GM18870 (cell line): ENCODE measurements around the gene FCHO1.

Source experiments
- ATAC-seq: cut with Tn5 transposase; IDR thresholded peaks from one replicate; pipeline ENCODE4 v1.9.1; 2021; ENCODE audit warnings: moderate library complexity; ENCODE audit not compliant: unreplicated experiment

FCHO1 gene, protein sequence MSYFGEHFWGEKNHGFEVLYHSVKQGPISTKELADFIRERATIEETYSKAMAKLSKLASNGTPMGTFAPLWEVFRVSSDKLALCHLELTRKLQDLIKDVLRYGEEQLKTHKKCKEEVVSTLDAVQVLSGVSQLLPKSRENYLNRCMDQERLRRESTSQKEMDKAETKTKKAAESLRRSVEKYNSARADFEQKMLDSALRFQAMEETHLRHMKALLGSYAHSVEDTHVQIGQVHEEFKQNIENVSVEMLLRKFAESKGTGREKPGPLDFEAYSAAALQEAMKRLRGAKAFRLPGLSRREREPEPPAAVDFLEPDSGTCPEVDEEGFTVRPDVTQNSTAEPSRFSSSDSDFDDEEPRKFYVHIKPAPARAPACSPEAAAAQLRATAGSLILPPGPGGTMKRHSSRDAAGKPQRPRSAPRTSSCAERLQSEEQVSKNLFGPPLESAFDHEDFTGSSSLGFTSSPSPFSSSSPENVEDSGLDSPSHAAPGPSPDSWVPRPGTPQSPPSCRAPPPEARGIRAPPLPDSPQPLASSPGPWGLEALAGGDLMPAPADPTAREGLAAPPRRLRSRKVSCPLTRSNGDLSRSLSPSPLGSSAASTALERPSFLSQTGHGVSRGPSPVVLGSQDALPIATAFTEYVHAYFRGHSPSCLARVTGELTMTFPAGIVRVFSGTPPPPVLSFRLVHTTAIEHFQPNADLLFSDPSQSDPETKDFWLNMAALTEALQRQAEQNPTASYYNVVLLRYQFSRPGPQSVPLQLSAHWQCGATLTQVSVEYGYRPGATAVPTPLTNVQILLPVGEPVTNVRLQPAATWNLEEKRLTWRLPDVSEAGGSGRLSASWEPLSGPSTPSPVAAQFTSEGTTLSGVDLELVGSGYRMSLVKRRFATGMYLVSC

DNA sequence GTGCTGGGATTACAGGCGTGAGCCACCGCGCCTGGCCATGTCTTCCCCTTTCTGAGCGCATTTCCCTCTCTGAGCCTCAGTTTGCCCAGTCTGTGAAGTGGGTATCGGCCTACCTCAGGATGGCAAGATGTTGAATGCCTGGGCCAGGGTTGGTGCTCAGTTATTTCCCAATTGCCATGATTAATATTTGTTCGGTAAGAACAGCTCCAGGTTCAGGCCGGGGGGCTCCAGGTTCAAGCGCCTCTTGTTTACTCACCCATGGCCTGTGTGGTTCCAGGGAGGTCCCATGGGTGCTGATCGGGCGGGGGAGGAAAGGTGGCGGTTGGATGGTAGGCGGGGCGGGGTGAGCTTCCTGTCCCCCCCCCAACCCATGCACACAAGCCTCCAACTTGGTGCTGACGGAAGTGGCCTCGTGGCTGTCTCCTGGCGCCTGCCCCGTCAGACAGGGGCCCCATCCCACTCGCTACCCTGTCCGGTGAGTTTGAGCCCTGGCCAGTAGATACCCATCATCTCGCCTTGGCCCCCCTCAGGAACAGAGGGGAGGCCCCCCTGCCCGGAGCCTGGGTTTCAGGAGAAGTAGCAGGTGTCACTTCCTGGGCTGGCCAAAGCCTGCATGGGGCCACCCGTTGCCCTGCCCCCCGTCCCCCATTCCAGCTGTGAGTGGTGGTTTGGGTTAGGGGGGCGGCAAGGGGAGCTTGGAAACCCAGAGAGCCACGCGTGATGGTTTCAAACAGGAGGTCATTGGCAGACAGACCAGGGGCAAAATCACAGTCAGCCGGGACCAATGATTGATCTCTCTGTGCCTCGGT lies at the start of gene FCHO1:
FCHO1 (plus strand) TSS at position 375 of the 809 bp plus-strand sequence. CDS start 3,688 bp downstream, outside the sequence.
- ATAC-seq, result no peak

DNA sequence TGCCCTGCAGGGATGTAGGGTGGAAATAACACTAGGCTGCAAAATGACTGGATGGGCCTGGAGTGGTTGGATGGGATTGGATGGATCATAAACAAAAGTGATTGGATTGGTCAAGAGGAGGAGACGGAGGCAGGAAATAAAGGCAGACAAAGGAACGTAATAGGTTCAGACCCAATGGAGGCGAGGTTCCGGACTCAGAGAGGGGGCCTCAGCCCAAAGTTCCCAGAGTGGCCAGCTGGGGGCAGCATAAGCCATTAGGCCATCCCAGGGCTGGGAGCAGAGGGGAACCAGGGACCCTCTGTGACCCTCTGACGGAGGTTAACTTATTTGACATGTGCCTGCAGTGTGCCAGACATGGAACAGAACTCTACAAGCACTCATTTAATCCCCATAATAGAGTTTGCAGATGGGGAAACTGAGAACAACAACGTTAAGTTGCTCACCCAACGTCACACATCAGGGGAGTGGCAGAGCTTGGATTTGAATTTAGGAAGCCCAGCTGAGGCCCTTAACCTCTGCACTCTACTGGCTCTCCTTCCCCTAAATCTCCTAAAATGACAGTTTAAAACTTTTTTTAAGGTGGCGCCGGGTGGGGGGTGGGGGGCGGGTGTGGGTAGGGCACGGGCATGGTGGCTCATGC lies 47.3 kb upstream of the FCHO1 start:
- no peak for ATAC-seq

DNA sequence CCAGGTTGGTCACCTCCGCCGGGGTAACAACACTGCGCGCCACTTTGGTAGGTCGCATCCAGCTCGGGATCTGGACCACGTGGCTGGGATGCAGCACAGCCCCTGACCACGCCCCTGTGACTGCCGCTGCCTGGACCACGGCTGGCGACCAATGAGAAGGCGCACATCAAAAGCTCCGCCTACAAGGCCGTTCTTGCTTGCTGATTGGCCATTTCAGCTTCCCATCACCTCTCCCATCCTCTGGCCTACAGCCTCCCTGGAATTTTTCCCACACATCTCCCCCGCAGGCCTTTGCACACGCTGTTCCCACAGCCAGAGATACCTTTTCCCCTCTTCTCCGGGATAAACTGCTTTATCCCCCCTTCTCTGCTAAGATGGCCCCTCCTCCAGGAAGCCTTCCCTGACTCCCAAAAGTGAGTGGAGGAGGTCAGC lies 44.5 kb upstream of the FCHO1 start:
- no peak for ATAC-seq

DNA sequence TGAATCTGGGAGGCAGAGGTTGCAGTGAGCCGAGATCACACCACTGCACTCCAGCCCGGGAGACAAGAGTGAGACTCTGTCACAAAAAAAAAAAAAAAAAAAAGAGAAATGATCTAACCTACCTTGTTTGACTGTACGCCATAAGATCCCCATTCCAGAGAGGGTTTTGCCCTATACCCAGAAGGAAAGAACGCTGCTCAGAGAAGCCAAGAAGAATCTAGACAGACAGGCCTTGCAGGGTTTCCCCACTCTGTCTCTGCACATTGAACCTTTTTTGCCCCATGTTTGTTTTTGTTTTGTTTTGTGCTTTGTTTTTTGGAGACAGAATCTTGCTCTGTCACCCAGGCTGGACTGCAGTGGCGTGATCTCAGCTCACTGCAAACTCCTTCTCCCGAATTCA lies 39.4 kb upstream of the FCHO1 start:
- no peak for ATAC-seq

DNA sequence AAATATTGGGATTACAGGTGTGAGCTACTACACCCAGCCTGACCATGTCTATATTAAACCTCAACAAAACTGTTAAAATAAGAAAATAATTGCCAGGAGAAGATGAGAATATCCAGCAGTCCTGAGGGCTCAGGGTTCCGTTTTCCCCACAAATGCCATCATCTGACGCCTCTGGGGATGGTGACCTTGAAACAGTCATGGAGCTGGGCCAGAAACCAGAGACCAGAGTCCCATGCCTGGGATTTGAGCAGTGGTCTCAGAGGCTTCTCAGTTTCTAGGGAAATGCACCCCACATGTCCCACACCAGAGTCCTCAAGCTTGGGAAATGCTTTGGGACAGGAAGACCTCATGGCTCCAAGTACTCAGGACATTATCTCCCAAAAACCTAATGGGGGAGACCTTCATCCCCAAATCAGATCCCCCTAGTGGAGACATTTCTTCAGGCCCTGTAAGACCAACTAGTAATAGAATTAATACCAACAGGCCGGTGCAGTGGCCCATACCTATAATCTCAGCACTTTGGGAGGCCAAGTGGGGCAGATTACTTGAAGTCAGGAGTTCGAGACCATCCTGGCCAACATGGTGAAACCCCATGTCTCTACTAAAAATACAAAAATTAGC lies 34.9 kb upstream of the FCHO1 start:
- ATAC-seq, result no peak

DNA sequence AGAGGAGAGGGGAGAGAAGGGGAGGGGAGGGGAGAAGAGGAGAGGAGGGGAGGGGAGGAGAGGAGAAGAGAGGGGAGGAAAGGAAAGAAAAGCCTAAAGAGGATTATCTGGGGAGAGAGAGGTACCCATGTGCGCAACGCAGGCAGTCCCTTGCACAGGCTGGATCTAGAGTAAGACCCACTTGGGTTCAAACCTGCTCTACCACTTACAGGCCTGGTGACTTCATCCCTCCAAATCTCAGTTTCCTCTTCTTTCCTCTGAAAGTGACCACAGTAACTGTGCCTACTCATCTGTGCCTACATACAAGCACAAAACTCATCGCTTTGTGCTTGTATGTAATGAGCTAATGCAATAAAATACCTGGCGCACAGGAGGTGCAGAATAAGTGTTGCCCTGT lies 32.7 kb upstream of the FCHO1 start:
- ATAC-seq, result no peak

DNA sequence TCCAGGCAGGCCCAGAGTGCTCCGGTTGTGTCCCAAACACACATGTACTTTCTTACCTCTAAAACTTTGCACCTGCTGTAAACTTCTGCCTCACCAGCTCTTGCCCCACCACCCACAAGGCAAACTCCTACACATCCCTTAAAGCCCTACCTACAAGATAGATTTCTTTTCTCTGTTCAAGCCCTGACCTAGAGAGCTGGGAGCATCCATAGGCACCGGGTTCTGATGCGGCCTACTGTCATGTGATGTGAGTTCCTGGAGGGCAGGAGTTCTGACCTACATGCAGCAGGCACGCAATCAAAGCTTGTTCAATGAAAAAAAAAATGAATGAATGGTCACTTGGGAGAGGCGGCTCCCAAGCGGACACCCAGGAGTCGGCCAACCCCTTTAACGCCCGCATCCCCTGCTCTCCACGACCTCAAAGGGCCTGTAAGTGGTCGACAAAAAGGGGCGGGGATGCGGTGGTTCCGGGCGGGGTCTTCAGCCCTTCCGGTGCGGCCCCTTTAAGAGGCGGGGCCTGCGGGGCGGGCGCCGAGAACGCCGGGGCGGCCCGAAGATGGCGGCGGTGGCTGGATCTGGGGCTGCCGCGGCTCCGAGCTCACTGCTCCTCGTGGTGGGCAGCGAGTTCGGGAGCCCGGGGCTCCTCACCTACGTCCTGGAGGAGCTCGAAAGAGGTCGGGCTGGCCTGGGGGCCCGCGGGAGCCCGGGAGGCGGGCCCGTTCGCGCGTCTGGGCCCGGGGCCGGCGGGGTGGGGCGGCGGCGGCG lies 32.1 kb upstream of the FCHO1 start, which contains the start of gene MAP1S:
MAP1S (plus strand) TSS at position 534 of the 765 bp plus-strand sequence; CDS start at position 557, 23 bp downstream.
- no peak for ATAC-seq

DNA sequence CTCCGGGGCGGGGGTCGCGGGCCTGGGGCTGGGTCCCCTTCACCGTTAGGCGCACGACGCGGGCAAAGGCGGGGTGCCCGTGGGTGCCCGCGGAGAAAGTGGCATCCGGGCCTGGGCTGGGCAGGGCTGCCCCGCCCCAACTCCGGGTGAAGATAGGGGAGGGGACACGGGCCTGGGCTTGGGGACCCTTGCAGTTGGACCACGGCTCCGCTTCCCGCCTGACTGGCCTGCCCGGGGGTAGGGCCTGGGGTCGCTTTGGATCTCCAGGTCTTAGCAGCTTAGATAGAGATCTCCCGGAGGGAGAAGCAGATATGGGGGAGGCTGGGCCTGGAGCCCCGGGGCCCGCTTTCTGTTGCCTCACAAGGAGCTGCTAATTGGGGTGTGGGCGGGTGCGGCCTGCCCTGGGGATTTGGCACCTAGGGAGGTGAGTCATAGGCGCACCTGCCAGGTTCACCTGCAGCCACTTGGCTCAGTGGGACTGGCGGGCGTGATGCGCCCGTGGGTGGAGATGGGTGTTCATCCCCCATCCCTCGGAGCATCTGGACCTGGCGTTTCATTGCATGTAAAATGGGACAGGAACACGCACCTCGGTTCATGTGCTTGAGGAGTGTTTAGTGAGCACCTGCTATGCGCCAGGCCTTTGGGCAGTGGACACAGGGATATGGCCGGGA lies 31.4 kb upstream of the FCHO1 start:
- ATAC-seq, result no peak

DNA sequence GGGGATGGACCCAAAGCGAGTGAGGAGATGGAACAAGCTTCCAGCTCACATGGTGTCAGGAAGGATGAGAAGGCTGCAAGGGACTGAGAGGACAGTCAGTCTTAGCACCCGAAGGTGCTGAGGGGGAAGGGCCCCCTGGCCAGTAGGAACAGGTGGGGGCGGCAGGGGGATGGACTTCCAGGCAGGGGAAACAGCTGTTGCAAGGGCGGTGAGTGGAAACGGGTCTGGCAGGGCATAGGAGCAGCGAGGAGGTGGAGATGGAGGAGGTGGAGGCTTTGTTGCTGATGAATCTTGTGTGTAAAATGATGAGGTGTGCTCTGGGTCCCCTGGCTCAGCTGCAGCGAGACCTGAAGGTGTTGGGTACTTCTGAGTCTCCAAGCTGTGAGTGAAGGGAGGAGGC lies 30.8 kb upstream of the FCHO1 start:
- no peak for ATAC-seq

DNA sequence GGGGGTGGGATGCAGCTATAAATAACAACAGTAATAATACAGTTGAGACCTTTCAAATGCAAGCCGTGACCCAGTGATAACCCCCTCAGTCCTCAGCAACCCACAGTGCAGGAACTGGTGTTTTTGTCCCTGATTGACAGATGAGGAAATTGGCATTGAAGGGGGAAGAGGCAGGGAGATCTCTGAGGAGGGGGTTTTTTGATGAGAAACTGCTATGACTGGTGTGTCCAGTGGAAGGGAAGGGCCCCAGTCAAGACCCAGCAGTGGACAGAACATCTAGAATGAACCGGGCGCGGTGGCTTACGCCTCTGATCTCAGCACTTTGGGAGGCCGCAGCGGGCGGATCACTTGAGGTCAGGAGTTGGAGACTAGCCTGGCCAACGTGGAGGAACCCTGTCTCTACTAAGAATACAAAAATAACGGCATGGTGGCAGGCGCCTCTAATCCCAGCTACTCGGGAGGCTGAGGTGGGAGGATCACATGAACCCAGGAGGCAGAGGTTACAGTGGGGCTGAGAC lies 30.1 kb upstream of the FCHO1 start:
- no peak for ATAC-seq

DNA sequence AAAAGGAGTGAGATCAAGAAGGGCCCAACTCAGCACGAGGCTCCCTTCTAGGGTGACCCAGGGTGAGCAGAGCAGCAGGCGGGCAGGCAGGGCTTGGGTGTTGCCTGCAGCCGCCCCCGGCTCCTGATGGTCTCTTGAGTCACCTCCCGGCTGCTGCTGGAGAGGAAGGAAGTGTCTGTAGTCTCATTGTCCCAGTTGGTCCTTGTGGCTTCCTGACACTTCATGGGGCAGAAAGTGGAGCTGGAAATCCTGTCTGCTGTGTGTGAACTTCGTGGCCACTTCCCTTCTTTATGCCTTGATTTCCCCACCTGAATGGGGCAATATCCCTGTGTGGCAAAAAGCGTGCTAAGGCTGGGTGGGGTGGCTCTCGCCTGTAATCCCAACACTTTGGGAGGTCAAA lies 29.5 kb upstream of the FCHO1 start:
- ATAC-seq, result no peak

DNA sequence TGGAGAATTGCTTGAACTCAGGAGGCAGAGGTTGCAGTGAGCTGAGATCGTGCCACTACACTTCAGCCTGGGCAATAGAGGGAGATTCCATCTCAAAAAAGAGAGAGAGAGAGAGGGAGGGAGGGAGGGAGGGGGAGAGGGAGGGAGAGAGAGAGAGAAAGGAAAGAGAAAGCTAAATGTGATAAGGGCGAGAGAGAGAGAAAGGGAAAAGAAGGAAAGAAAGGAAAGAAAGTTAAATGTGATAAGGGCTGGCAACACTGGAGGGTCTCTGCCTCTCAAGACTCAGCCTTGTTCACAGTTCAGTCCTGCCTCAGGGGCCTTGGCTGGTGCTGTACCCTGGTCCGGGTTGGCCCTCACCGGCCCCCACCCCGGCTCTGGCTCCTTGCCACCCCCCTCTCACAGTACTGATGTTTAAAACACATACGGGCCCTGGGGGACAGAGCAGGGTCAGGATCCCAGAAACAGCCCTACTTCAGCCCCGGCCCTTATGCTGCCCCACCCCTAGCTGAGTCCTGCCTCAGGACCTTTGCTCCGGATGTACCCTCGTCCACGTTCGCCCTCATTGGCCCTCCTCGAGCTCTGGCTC lies 28.5 kb upstream of the FCHO1 start:
- ATAC-seq, result no peak

DNA sequence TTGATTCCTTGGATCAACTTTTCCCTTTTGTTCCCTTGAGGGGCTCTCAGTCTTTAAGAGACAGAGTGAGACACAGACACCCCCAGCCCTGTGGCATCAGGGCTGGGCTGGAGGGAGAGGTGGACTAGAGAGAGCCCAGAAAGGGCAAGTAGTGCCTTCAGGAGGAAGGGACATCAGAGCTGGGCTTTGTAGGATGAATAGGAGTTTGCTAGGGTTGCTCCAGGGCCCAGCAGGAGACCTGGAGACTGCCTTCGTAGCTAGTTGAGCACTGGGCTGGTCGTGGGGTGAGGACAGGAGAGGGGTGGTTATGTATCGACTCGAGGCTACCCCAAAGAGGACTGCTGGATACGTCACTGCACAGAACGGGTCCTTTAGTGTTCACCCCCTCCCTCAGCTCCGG lies 26.6 kb upstream of the FCHO1 start:
- no peak for ATAC-seq

DNA sequence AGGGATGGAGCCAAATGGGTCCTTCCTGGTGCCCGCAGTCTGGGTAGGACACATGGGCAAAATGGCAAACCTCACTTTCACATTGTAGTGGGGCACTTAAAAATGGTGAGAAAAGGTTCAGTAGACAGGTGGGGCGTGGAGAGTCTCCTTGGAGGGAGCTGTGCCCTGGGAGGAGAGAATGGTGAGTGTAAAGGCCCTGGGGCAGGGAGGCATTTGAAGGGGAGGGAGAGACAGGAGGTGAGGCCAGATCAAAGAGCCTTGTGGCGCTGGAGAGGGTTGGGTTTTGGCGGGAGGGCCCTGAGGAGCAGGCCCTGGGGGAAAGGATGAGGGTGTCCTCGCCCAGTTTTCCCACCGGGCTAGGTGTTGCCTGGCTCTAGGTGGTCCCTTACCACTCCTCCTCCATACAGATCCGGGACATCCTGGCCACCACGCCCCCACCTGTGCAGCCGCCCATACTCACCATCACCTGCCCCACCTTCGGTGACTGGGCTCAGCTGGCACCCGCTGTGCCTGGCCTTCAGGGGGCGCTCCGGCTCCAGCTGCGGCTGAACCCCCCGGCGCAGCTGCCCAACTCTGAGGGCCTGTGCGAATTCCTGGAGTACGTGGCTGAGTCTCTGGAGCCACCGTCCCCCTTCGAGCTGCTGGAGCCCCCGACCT lies 25.7 kb upstream of the FCHO1 start:
- ATAC-seq, result no peak

DNA sequence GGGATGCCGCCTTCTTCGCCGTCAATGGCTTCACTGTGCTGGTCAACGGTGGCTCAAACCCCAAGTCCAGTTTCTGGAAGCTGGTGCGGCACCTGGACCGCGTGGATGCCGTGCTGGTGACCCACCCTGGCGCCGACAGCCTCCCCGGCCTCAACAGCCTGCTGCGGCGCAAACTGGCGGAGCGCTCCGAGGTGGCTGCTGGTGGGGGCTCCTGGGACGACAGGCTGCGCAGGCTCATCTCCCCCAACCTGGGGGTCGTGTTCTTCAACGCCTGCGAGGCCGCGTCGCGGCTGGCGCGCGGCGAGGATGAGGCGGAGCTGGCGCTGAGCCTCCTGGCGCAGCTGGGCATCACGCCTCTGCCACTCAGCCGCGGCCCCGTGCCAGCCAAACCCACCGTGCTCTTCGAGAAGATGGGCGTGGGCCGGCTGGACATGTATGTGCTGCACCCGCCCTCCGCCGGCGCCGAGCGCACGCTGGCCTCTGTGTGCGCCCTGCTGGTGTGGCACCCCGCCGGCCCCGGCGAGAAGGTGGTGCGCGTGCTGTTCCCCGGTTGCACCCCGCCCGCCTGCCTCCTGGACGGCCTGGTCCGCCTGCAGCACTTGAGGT lies 25.0 kb upstream of the FCHO1 start:
- ATAC-seq, result no peak

DNA sequence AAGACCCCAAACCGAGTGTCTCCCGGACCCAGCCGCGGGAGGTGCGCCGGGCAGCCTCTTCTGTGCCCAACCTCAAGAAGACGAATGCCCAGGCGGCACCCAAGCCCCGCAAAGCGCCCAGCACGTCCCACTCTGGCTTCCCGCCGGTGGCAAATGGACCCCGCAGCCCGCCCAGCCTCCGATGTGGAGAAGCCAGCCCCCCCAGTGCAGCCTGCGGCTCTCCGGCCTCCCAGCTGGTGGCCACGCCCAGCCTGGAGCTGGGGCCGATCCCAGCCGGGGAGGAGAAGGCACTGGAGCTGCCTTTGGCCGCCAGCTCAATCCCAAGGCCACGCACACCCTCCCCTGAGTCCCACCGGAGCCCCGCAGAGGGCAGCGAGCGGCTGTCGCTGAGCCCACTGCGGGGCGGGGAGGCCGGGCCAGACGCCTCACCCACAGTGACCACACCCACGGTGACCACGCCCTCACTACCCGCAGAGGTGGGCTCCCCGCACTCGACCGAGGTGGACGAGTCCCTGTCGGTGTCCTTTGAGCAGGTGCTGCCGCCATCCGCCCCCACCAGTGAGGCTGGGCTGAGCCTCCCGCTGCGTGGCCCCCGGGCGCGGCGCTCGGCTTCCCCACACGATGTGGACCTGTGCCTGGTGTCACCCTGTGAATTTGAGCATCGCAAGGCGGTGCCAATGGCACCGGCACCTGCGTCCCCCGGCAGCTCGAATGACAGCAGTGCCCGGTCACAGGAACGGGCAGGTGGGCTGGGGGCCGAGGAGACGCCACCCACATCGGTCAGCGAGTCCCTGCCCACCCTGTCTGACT lies 24.1 kb upstream of the FCHO1 start:
- no peak for ATAC-seq
